ENCODE data around the gene SLC25A45. TPM values are rescaled to one million over a fixed set of nuclear protein-coding genes. Genes with fewer than 3 reads are reported as not detected.

SLC25A45 gene
- polyA plus RNA-seq, 2 of the 4 experiments (the other 2 are of a cell fraction): 3.1 to 8.1 TPM

DNA sequence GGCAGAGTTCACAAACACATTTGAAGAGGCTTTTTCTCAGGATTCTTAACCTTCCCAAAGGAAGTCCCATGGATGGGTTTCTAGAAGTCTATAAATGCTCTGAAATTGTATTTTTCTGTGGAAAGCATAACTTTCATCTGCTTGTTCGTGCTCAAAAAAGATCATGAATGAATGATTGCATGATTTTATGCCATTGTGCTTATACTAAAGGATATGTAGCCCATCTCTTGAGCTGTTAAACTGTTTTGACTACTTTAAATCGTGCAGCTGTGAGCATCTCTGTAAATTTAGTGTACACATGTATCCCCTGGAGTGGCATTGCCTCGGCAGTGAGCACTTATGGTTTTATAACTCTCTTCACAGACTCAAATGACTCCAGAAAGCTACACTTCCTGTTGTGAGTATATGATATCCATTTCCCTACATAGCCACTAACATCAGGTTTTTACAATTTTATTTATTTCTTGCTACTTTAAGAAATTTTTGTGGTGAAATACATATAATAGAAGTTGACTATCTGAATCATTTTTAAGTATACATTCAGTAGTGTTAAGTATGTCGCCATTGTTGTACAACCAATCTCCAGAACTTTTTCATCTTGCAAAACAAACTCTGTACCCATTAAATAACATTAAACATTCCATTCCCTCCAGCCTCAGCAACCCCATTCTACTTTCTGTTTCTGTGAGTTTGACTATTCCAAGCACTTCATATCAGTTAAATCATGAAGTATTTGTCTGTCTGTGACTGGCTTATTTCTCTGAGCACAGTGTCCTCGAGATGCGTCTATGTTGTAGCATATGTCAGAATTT, 48.2 kb upstream of the SLC25A45 start (continued):
- no peak for TF ChIP-seq EHF (CRISPR knock-in tag; IDR thresholded peaks at IDR 0.05)
- no peak for TF ChIP-seq ESRRA (IDR thresholded peaks at IDR 0.05; ENCODE audit: borderline replicate concordance, low read length)
- TF ChIP-seq SMC3 (IDR thresholded peaks at IDR 0.05): no peak
- TF ChIP-seq, protein P1, sequence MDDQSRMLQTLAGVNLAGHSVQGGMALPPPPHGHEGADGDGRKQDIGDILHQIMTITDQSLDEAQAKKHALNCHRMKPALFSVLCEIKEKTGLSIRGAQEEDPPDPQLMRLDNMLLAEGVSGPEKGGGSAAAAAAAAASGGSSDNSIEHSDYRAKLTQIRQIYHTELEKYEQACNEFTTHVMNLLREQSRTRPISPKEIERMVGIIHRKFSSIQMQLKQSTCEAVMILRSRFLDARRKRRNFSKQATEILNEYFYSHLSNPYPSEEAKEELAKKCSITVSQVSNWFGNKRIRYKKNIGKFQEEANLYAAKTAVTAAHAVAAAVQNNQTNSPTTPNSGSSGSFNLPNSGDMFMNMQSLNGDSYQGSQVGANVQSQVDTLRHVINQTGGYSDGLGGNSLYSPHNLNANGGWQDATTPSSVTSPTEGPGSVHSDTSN (IDR thresholded peaks at IDR 0.05): no peak
- no peak for TF ChIP-seq NR3C1 (IDR thresholded peaks at IDR 0.05)

DNA sequence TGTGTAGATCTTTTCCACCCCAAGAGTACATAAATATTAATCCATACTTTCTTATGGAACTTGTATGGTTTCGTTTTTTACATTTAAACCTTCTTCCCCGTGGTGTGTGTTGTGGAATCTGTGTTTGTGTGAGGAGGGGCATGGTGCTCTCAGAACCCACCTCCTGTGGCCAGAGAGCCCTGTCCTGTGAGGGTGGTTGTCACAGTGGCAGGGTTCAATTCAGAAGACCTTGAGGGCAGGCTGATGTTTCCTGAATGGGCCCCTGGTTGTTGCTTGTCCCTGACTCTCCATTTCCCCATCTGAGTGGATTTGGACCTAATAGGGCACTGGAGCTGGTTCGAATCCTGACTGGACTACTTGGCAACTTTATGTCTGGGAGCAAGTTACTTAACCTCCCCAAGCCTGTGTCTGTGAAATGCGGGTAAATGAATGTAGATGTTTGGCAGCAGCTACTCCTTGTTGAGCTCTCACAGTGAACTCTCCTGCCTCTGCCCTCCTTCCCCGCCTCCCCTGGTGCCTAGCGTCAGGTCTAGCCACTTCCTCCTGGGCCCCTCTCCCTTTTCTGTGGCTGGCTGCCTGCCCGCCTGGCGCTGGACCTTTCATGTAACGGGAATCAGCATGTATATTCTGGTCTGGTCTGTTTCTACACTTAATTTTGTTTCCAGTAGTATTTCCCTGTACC, 47.4 kb upstream of the SLC25A45 start:
- H3K4me1 ChIP-seq: peaks cover 55% of the 10 kb centered on the region
- CTCF ChIA-PET: interaction anchor here (0.9 to 1.6 kb wide), 5 partner anchors 12 to 81 kb away, joined by 3 to 8 read pairs (median 6); no protein-coding TSS in a partner anchor
- no peak for FAIRE-seq
- TF ChIP-seq RAD21 (conservative IDR thresholded peaks at IDR 0.05 in 1 of 2, IDR thresholded peaks at IDR 0.05 in 1 of 2) (no peak), CBX8 (IDR thresholded peaks at IDR 0.05) (no peak), RARB (CRISPR knock-in tag; IDR thresholded peaks at IDR 0.05) (peak; percentile 72), ZC3H11A (IDR thresholded peaks at IDR 0.05) (no peak), NR3C1 (IDR thresholded peaks at IDR 0.05) (no peak), MAZ (IDR thresholded peaks at IDR 0.05; ENCODE audit: borderline replicate concordance, low read depth, low read length) (no peak), HEYL (CRISPR knock-in tag; IDR thresholded peaks at IDR 0.05) (no peak), NPAS2 (CRISPR knock-in tag; IDR thresholded peaks at IDR 0.05; ENCODE audit: borderline replicate concordance) (no peak), JUN (IDR thresholded peaks at IDR 0.05) (peak in 1 of 2 experiments; percentile 59; a peak in 4 of 5 replicates), CBX2 (IDR thresholded peaks at IDR 0.05; ENCODE audit: borderline replicate concordance, low read depth) (no peak), HOXB13 (CRISPR knock-in tag; IDR thresholded peaks at IDR 0.05; ENCODE audit: low read depth) (no peak), POLR2A (IDR thresholded peaks at IDR 0.05; ENCODE audit: low read length) (peak; percentile 56), SMC3 (IDR thresholded peaks at IDR 0.05) (no peak), POLR2AphosphoS2 (conservative IDR thresholded peaks at IDR 0.05; ENCODE audit: low read length) (peak; percentile 97), BHLHE40 (IDR thresholded peaks at IDR 0.05; ENCODE audit: low read depth, low read length) (no peak), GATA3 (IDR thresholded peaks at IDR 0.05; ENCODE audit: borderline replicate concordance) (peak; percentile 12; the same call in 1 of the 2 replicates), FOSL2 (IDR thresholded peaks at IDR 0.05) (no peak), FOSL2 (CRISPR knock-in tag; IDR thresholded peaks at IDR 0.05) (no peak), EHMT2 (IDR thresholded peaks at IDR 0.05; ENCODE audit: low read depth) (no peak), EHF (CRISPR knock-in tag; IDR thresholded peaks at IDR 0.05) (peak; percentile 67), MAFK (IDR thresholded peaks at IDR 0.05; ENCODE audit: partially characterized antibody) (no peak), CHD4 (IDR thresholded peaks at IDR 0.05; ENCODE audit: borderline replicate concordance) (no peak)
- TF ChIP-seq, protein P2, sequence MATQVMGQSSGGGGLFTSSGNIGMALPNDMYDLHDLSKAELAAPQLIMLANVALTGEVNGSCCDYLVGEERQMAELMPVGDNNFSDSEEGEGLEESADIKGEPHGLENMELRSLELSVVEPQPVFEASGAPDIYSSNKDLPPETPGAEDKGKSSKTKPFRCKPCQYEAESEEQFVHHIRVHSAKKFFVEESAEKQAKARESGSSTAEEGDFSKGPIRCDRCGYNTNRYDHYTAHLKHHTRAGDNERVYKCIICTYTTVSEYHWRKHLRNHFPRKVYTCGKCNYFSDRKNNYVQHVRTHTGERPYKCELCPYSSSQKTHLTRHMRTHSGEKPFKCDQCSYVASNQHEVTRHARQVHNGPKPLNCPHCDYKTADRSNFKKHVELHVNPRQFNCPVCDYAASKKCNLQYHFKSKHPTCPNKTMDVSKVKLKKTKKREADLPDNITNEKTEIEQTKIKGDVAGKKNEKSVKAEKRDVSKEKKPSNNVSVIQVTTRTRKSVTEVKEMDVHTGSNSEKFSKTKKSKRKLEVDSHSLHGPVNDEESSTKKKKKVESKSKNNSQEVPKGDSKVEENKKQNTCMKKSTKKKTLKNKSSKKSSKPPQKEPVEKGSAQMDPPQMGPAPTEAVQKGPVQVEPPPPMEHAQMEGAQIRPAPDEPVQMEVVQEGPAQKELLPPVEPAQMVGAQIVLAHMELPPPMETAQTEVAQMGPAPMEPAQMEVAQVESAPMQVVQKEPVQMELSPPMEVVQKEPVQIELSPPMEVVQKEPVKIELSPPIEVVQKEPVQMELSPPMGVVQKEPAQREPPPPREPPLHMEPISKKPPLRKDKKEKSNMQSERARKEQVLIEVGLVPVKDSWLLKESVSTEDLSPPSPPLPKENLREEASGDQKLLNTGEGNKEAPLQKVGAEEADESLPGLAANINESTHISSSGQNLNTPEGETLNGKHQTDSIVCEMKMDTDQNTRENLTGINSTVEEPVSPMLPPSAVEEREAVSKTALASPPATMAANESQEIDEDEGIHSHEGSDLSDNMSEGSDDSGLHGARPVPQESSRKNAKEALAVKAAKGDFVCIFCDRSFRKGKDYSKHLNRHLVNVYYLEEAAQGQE (IDR thresholded peaks at IDR 0.05): peak; percentile 42
- TF ChIP-seq, protein P3, sequence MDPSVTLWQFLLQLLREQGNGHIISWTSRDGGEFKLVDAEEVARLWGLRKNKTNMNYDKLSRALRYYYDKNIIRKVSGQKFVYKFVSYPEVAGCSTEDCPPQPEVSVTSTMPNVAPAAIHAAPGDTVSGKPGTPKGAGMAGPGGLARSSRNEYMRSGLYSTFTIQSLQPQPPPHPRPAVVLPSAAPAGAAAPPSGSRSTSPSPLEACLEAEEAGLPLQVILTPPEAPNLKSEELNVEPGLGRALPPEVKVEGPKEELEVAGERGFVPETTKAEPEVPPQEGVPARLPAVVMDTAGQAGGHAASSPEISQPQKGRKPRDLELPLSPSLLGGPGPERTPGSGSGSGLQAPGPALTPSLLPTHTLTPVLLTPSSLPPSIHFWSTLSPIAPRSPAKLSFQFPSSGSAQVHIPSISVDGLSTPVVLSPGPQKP (IDR thresholded peaks at IDR 0.05; ENCODE audit: low read depth, low read length): no peak
- TF ChIP-seq, protein P4, sequence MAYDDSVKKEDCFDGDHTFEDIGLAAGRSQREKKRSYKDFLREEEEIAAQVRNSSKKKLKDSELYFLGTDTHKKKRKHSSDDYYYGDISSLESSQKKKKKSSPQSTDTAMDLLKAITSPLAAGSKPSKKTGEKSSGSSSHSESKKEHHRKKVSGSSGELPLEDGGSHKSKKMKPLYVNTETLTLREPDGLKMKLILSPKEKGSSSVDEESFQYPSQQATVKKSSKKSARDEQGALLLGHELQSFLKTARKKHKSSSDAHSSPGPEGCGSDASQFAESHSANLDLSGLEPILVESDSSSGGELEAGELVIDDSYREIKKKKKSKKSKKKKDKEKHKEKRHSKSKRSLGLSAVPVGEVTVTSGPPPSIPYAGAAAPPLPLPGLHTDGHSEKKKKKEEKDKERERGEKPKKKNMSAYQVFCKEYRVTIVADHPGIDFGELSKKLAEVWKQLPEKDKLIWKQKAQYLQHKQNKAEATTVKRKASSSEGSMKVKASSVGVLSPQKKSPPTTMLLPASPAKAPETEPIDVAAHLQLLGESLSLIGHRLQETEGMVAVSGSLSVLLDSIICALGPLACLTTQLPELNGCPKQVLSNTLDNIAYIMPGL (CRISPR knock-in tag; IDR thresholded peaks at IDR 0.05; ENCODE audit: borderline replicate concordance): peak; percentile 70; the same call in 1 of the 2 replicates
- TF ChIP-seq, protein P5, sequence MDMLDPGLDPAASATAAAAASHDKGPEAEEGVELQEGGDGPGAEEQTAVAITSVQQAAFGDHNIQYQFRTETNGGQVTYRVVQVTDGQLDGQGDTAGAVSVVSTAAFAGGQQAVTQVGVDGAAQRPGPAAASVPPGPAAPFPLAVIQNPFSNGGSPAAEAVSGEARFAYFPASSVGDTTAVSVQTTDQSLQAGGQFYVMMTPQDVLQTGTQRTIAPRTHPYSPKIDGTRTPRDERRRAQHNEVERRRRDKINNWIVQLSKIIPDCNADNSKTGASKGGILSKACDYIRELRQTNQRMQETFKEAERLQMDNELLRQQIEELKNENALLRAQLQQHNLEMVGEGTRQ (IDR thresholded peaks at IDR 0.05): no peak

More for the DNA sequence above, 47.4 kb upstream of the SLC25A45 start:
- WGBS (ENCODE audit: missing lambda C conversion rate): under 1% methylated on average over 9 of the region's 9 CpGs
- no peaks in the 10 kb centered on the region for H3K9me3 ChIP-seq
- peak overlapping the region; percentile 95; the same call in 2 of the 3 replicates for H3K4me3 ChIP-seq
- ATAC-seq: peak; percentile 21 to 28
- peak in 1 of 2 experiments; percentile 85 for DNase-seq (ENCODE audit: low read depth in 1 of 2, low spot score in 1 of 2)
- POLR2A ChIA-PET: interaction anchor here (0.7 to 17.5 kb wide), 11 partner anchors 12 to 82 kb away, joined by 3 to 756 read pairs (median 4); partner anchors contain the start of genes MALAT1 and NEAT1
- peak overlapping the region; percentile 97 to 100 for H3K27ac ChIP-seq
- peak overlapping the region; percentile 89 for H3K4me2 ChIP-seq

Data from A549 (cell line).